ENCODE results near the gene SIL1.

SIL1 gene

DNA sequence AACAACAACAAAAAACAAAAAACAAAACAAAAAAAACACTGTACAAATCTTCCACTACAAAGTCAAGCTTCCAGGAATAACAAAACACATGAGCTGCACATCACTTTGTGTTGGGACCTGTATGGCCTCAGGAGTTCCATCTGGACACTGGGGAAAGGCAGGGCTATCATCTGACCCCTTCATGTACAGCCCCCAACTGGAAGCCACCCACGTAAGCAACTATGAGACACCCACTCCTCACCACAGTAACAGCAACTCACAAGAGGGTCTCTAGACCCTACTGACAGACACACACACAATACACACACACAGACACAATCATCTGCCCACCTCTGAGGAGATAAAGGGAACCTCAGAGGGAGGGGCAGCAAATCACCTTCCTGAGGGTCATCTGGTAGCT lies 241.4 kb downstream of the SIL1 start:
- H3K4me3 ChIP-seq (ENCODE audit: low read depth, low read length), result no peak overlapping the region
- no peaks in the 10 kb centered on the region for H3K36me3 ChIP-seq
- H3K9me3 ChIP-seq (ENCODE audit: severe bottlenecking), result no peaks in the 10 kb centered on the region
- no peak for DNase-seq
- H3K27me3 ChIP-seq (ENCODE audit: insufficient read depth, low read depth, severe bottlenecking), result no peaks in the 10 kb centered on the region
- peak overlapping the region; percentile 92 for H3K27ac ChIP-seq
- TF ChIP-seq, protein P1, sequence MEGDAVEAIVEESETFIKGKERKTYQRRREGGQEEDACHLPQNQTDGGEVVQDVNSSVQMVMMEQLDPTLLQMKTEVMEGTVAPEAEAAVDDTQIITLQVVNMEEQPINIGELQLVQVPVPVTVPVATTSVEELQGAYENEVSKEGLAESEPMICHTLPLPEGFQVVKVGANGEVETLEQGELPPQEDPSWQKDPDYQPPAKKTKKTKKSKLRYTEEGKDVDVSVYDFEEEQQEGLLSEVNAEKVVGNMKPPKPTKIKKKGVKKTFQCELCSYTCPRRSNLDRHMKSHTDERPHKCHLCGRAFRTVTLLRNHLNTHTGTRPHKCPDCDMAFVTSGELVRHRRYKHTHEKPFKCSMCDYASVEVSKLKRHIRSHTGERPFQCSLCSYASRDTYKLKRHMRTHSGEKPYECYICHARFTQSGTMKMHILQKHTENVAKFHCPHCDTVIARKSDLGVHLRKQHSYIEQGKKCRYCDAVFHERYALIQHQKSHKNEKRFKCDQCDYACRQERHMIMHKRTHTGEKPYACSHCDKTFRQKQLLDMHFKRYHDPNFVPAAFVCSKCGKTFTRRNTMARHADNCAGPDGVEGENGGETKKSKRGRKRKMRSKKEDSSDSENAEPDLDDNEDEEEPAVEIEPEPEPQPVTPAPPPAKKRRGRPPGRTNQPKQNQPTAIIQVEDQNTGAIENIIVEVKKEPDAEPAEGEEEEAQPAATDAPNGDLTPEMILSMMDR (IDR thresholded peaks at IDR 0.05; ENCODE audit: low read depth, low read length), result no peak

DNA sequence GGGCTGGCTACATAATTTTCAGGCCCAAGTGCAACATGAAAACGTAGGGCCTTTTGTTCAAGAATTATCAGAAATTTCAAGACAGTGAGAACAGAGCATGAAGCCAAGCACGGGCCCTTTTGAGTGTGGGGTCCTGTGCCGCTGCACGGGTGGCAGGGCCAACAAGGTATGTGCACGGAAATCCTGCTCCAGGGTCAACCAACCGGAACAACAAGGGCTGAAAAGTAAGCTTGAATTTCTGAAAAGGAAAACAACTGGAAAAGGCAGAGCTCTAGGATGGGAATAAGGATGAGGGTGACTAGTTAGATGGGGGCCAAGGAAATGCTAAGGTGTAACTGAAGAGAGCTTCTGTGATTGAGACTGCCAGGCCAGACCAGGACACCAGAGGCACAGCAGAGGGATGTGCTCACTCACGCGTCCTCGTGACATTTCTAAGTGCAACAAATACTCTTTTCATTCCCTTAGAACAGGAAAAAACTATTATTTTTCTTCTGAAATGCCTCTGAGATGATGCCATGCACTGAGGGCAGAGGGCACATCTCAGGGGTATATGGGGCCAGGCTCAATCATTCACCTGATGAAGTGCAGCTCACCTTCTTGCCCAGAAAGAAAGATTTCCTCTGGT lies 242.4 kb downstream of the SIL1 start:
- H3K4me3 ChIP-seq (ENCODE audit: low read depth, low read length), result peak overlapping the region; percentile 9
- H3K27me3 ChIP-seq (ENCODE audit: insufficient read depth, low read depth, severe bottlenecking), result no peaks in the 10 kb centered on the region
- H3K36me3 ChIP-seq, result no peaks in the 10 kb centered on the region; the same call in 1 of the 2 replicates
- DNase-seq, result no peak
- H3K9me3 ChIP-seq (ENCODE audit: severe bottlenecking), result no peaks in the 10 kb centered on the region
- TF ChIP-seq, protein P1 (IDR thresholded peaks at IDR 0.05; ENCODE audit: low read depth, low read length), result no peak
- H3K27ac ChIP-seq, result peak overlapping the region; percentile 92

DNA sequence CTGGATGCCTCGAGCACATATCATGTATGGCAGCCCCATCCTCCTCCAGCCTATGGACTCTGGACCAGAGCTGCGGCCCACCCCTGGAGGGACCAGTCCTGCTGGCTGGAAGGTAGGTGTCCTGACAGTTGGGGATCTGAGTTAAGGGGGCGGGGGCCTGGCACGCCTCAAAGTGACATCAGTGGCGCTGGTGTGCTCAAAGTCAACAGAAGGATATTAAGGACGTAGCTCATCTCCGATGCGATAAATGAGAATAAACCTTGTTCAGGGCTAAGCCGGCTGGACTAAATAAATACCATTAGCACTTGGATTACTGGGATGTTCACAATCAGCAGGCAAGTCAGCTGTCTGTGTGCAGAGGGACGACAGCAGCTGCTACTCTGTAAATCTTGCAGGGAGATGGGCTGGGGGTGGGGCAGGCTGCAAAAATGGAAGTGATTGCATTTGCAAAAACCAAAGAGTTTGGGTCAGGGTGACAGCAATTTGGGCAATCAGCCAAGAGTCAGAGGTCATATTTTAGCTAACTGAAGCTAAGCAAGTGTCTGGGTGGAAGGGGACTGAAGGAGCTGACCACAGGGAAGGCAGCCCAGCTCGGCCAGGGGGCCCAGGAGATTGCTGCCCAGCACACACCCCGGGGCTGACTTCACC lies 243.0 kb downstream of the SIL1 start:
- H3K4me3 ChIP-seq (ENCODE audit: low read depth, low read length), result peak overlapping the region; percentile 9
- peak; percentile 93 for DNase-seq
- H3K27ac ChIP-seq, result peak overlapping the region; percentile 92
- H3K9me3 ChIP-seq (ENCODE audit: severe bottlenecking), result no peaks in the 10 kb centered on the region
- H3K27me3 ChIP-seq (ENCODE audit: insufficient read depth, low read depth, severe bottlenecking), result no peaks in the 10 kb centered on the region
- H3K36me3 ChIP-seq, result no peaks in the 10 kb centered on the region; the same call in 1 of the 2 replicates
- TF ChIP-seq, protein P1 (IDR thresholded peaks at IDR 0.05; ENCODE audit: low read depth, low read length), result no peak

DNA sequence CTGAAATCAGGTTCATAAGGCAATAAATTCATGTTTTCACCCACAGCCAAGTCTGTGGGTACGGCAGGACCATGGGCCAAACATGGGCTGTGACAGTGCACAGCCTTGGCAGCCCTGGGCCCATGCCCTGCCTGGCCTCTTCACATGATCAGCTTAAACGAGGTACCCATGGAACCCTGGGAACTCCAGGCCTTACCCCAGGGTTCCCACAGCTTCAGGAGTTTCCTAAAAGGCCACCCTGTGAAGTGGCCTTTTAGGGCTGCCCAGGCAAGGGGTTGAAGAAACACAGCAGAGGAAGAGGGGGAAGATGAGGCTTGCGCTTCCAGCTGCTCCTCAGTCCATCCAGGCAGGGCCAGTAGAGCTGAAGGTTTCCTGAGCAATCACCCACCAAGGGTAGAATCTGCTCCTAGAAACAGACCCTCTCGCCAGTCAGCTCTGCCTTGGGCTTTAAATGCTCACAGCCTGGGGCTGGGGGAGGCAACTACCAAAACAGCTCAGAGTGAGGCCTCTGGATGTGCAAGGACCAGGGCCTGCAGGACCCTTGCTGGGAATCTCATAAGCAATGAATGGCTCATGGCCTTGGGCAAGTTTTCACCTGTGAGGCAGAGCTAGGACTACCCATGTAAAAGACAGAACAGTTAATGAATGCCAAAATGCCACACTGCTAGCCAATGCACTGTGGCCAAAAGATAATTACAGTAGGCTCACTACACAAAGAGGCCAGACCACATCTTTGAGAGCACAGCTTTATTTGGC lies 243.7 kb downstream of the SIL1 start:
- H3K27me3 ChIP-seq (ENCODE audit: insufficient read depth, low read depth, severe bottlenecking), result no peaks in the 10 kb centered on the region
- TF ChIP-seq, protein P1 (IDR thresholded peaks at IDR 0.05; ENCODE audit: low read depth, low read length), result no peak
- no peaks in the 10 kb centered on the region for H3K9me3 ChIP-seq (ENCODE audit: severe bottlenecking)
- peak overlapping the region; percentile 81 for H3K27ac ChIP-seq
- no peak overlapping the region for H3K4me3 ChIP-seq (ENCODE audit: low read depth, low read length)
- no peak for DNase-seq
- H3K36me3 ChIP-seq, result no peaks in the 10 kb centered on the region; the same call in 1 of the 2 replicates

DNA sequence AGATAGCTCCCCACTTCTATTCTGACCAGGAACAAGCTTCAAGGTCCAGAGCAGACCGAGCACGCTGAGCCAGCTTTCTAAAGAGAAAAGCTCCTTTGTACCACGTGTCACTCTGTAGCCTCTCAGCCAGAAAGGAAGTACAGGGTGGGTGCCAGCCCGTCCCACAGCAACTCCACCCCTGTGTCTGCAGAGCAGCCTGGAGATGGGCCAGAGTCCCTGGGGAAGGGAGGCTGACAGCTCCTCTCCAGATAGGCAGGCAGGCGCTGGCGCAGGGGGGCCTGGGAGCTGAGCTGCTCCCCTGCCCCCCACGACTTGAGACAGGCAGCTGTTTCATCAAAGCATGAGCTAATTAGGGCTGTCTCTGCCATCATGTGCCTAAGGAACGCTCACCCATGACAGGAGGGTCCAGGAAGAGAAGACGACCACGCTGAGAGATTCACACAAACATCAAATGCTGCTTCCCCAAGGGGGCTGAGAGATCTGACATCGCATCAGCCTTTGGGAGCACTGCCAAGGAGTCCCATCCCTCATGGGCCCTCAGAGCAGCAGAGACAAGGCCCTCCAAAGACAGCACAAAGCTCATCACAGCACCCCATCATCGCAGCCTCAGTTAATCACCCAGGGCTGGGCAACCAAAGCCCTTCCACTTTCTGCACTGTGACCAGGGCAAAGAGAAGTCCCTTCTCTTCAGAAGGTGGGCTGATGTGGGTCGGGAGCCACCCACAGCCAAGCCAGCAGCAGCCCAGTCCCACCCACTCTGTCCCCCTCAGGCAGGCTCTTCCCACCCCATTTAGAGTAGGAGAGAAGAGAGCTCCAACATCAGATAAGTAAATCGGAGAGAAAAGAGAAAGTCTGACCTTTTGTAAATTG lies 244.5 kb downstream of the SIL1 start:
- TF ChIP-seq, protein P1 (IDR thresholded peaks at IDR 0.05; ENCODE audit: low read depth, low read length), result no peak
- Histone ChIP-seq H3K4me3 (ENCODE audit: low read depth, low read length) (no peak overlapping the region), H3K27ac (peak overlapping the region; percentile 81), H3K27me3 (ENCODE audit: insufficient read depth, low read depth, severe bottlenecking) (no peaks in the 10 kb centered on the region), H3K36me3 (no peaks in the 10 kb centered on the region; the same call in 1 of the 2 replicates), H3K9me3 (ENCODE audit: severe bottlenecking) (no peaks in the 10 kb centered on the region)
- peak; percentile 87 for DNase-seq
